GM21529 (cell line): Measurements from ENCODE around the gene THTPA.
A peak's percentile ranks its signal among the peaks of the same experiment; 100 is the strongest.
"Not testable (repeated sequence)": the region's sequence is repeated elsewhere in the genome, so short reads cannot be mapped to it uniquely, and the experiment has no call there.

Experiments
- ATAC-seq: cut with Tn5 transposase; IDR thresholded peaks from one replicate; pipeline ENCODE4 v1.9.1; 2021; ENCODE audit not compliant: unreplicated experiment

THTPA gene

DNA sequence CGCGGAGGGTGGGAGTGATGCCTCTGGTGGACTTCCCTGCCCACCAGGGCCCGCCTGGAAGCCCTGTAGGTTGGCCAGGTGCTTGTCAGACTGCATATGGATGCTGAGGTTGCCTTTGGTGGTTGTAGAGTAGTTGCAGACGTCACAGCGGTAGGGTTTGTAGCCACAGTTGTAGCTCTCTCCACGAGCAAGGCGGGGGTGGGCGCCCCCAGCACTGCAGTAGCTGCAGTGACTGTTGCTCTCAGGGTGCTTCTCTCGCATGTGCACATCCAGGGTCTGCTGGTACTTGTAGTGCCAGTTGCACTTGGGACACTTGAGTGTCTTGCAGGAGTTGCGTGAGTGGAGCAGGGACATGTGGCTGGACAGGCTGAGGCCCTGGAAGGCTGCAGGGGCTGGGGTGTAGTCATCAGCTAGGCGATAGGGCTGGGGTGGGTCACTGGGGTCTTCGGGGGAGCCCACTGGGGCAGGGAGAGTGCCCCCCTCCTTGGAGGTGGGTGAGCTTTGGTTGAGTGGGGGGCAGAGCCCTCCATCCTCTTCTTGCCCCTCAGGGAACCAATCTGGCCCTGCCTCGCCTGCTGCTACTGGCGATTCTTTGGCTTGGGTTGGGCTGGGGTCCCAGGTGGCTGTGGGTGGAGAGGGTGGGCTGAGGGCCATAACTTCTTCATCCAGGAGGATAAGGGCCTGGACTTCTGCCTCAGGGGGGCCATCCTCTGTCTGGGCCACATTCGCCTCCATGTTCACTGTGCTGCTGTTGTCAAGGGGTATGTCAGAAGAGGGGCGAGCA lies 22.2 kb upstream of the THTPA start:
- ATAC-seq: no peak

- ATAC-seq: no peak
Observed at GRCh38 chr14:23535943-23536342, 20.1 kb upstream of the THTPA start.

DNA sequence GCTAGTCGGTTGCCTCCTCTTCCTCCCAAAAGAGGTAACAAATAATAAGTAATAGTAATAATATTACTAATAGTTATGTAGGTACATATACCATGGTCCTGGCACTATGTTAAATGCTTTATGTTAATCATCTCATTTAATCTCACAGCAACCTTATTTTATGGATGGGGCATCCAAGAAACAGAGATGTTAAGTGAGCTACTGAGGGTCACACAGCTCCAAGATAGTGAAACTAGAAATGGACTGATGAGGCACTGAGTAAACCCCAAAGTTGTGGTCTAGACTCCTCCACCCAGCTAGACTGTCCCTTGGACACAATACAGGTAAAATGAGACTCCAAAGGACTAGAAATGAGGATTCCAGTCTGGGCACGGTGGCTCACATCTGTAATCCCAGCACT lies 19.6 kb upstream of the THTPA start:
- no peak for ATAC-seq

- not testable (repeated sequence) for ATAC-seq
Observed at GRCh38 chr14:23536906-23537305, 19.2 kb upstream of the THTPA start.

DNA sequence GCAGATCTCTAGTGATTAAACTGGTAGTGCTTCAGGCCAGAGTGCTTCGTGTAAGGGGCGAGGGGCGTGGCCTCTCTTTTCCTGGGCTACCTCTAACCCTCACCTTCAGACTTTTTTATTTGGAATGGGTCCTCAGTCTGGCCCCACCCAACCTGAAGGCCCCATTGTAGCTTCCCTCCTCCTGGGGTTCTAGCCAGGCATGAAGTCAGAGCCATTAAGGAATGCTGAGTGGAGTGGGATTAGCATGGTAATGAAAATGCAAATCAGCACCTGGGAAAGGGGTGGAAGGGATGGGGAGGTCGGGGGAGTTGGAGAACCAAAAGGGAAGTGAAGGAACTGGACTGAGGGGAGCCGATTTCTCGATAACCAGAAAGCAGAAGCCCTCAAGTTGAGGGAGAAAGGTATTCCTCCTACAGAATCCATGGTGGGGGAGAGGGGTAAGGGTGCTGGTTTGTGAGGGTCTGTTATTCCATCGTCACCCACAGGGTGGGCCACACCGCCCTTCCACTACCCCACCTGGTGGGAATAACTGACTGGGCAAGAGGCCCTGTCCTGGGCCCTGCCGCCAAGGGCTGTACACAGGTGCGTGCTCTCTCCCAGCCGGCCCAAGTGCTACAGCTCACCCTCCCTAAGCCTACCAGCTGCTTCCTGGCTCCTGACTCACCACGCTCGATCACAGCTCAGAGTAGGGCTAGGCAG lies 18.6 kb upstream of the THTPA start:
- no peak for ATAC-seq

DNA sequence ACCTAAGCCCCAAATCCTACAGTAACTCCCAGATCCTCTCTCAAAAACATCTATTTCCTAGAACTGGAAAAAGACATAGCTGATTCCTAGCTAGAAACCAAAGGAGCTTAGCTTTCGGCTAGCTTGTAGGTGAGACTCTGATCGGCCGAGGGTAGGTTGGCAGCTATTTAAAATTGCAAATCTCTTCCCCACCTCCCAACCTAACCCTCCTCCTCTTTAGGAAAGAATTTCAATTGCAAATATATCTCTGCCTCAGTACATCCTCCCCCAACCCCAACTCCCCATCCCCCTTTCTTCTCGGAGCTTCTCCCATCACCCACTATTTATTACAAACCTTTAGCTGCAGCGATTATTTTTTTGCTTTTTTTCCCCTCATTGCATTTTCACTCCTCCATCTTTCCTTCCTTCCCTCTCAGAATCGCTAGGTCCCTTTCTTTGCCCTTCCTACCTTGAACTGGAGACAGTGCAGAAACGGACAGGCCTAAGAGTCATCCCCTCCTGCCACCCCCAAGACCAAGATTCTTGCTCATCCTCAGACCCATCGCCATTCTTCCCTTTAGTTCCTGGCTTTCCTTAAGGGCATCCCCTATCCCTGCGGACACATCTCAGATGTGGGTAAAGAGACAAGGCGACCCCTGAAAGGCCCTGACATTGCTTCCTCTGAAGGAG lies 17.9 kb upstream of the THTPA start:
- ATAC-seq: no peak

DNA sequence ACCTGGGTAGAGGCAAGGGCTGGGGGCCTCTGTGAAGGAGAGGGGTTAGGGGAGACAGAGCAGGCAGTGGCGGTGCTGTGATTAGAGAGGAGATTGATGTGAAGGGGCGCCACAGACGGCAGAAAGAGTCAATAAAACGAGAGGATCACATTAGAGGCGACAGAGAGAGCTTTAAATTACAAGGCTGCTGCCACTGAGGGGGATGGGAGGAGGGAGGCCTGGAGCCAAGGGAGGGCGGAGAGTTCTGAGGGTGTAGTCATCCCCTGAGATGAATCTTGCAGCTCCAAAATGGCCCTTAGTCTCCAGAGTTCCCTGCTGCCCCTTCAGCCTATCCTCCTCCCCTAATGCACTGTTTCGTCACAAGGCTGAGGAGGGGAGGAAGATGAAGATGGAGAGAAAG lies 17.3 kb upstream of the THTPA start:
- no peak for ATAC-seq

GRCh38 chr14:23539248-23540140 lies 16.6 kb upstream of the THTPA start:
- ATAC-seq: peak; percentile 65

DNA sequence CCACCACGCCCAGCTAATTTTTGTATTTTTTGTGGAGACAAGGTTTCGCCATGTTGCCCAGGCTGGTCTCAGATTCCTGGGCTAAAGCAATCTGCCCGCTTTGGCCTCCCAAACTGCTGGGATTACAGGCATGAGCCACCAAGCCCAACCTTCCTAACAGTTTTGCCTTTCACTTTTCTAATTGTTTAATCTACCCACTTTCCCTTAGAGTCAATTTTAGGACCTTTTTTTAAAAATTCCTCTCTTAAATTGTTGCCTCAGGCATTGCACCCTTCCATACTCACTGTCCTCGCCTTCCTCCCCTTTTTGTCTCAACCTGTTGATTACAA lies 16.0 kb upstream of the THTPA start:
- ATAC-seq: no peak

DNA sequence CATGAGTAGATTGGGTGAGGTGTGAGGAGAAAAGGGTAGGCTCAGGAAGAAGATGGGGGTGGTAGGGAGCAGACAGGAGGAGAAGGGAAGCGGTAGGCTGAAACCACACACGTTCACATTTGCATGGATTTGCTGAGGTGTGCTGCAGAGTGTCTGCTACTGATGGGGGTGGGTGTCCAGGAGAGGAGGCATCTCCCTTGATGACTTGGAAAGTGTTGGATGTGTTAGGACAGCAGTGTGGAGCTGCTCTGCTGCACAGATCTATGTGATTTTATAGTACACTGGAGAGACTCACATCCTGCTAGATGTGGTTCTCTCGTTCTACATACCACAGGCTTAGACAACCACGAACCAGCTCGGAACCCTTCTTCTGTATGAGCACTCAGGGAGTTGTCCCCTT lies 13.8 kb upstream of the THTPA start:
- no peak for ATAC-seq

GRCh38 chr14:23543403-23543802 lies 12.7 kb upstream of the THTPA start:
- no peak for ATAC-seq

GRCh38 chr14:23544511-23545447 lies 11.3 kb upstream of the THTPA start:
- ATAC-seq: no peak

DNA sequence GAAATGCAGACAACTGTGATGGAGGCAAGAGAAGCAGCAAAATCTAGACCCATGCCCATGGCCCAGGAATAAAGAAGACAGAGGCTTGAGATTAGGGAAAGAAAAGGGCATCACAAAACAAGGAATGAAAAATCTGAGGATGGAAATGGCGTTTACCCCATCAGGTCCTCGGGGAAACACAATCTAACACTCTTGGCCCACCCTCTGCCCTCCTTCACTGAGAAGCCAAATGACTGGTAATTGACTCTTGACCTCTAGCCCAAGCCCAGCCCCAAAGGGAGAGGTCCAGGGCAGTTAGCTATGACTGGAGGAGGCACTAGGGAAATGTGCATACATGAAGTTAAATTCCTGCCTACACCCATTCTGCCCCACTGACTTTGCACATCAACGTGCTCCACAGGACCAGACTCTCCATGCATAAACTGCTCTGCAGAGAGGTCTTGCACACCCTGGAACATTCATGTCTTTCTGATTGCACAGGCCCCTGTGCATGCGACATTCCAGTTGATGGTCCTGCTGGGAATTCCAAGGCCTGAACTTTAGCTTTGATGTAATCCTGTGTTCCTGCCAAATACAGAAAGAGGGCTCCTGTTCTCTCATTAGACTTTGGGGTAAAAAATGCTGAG lies 10.2 kb upstream of the THTPA start:
- ATAC-seq: no peak

- ATAC-seq: no peak
Observed at GRCh38 chr14:23546450-23547035, 9.5 kb upstream of the THTPA start.

GRCh38 chr14:23547924-23548323 lies 8.1 kb upstream of the THTPA start:
- no peak for ATAC-seq

- no peak for ATAC-seq
Observed at GRCh38 chr14:23548351-23549318, 7.4 kb upstream of the THTPA start.

GRCh38 chr14:23550131-23550811 lies 5.8 kb upstream of the THTPA start:
- no peak for ATAC-seq
